T-helper 1 cell treated with Interleukin-12 subunit alpha and Interleukin-12 subunit beta and Interleukin-4 antibody, amounts not matched to agents 30 ng/mL and 1 ng/mL, for 36 hours (primary cell): ENCODE measurements around the gene SLC5A1. TPM values are rescaled to one million over a fixed set of nuclear protein-coding genes. Genes with fewer than 3 reads are reported as not detected.

Experiments
- intact Hi-C: fragments of 100-400 bp; cut with micrococcal nuclease; formaldehyde crosslinking; loops from one replicate; pipeline ENCODE4 v1.15.1; 2024
- total RNA-seq: library from RNA; stranded (reverse); gene quantifications from 2 replicates; pipeline ENCODE4 v1.2.3, GENCODE V29; 2022

The SLC5A1 gene
- total RNA-seq, 1 donor from 2014 or later, result not detected

DNA sequence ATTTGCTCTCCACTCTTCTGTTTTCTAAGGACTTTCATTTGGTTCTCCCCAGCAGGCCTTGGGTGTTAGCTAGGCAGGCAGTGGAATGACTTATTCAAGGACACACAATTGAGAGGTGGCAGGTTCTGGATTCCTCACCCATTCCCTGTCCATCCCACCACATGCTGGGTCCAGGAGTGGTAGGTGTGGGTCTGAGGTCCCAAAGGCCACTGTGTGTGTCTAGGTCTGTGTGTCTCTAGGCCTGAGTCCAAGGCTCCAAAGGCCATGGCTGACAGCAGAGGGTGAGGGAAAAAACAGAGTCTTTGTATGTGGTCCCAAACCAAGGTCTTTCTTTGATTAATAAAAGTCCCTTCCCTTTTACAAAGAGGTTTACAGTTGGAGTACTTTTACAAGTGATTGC, 40.8 kb downstream of the SLC5A1 start:
- intact Hi-C loops, result no loop called here

DNA sequence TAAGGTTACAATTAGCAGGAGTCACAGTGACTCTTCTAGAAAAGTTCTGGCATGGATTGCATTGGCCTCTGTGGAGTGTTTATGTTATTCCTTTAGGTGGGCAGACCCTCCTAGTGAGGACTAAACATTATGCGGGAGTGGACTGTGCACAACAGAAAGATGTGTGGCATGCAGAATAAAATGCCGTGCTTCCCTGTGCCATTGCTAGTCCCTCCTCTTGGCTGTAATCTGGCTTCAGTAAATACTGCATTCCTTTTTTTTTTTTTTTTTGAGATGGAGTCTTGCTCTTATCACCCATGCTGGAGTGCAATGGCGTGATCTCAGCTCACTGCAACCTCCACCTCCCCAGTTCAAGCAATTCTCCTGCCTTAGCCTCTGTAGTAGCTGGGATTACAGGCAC, 45.0 kb downstream of the SLC5A1 start:
- intact Hi-C loops, result no loop called here

DNA sequence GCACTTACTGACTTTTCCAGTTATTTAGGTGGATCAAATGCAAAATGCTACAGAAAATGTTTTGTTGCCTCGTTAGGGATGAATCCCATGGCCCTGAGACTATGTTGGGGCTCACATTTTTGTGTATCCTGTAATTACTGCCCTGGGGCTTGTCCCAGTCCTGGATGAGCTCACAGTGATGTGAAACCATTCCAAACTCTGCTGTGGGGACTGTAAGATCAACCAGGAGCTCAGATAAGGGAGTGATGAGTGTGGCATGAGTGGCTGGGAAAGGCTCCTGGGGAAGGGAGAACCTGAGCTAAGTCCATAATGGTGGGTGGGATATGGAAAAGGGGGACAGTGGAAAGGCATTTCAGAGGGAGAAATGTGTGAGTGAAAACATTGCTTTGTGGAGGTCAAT, 54.0 kb downstream of the SLC5A1 start:
- intact Hi-C loops, result no loop called here

DNA sequence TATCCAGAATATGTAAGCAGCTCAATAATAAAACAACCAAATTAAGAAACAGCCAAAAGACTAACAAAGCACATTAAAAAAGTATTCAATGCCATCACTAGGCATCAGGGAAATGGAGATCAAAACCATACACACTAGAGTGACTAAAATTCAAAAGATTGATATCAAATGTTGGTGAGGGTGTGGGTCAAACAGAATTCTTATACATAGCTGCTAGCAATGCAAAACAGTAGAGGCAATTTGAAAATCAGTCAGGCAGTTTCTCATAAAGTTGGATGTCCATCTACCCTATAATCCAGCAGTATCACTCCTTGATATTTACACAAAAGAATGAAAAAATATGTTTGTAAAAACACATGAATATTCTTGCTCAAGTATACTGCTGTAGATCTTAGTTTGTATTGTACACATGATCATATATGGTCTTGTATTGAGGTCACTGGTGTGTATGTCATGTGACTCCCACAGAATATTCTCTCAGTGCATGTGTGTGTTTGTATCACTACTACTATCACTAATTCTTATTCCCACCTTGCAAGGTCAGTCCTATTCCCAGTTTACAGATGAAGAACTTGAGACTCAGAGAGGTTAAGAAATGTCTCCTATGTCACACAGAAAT, 54.9 kb downstream of the SLC5A1 start:
- intact Hi-C loops, result no loop called here

DNA sequence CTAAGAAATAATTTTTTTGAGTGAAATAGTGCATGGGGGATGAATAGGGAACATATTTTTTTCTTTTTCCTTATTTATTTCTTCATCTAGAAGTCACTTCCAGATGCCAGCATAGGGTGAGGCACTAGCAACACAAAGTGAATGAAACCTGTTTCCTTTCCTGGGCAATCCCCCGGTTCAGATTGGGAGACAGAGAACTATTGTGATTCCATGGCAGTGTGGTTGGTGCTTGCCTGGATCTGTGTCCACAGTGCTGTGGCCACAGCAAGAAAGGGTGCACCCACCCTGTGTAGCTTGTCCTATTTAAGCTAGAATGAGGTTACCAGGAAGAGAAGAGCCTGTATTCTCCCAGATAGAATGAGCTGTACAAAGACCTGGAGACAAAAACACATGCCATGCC, 57.6 kb downstream of the SLC5A1 start:
- intact Hi-C loops, result loop anchor here (10.0 kb wide), 1 partner anchor 254 kb away; the partner anchor contains the start of gene RFPL3

DNA sequence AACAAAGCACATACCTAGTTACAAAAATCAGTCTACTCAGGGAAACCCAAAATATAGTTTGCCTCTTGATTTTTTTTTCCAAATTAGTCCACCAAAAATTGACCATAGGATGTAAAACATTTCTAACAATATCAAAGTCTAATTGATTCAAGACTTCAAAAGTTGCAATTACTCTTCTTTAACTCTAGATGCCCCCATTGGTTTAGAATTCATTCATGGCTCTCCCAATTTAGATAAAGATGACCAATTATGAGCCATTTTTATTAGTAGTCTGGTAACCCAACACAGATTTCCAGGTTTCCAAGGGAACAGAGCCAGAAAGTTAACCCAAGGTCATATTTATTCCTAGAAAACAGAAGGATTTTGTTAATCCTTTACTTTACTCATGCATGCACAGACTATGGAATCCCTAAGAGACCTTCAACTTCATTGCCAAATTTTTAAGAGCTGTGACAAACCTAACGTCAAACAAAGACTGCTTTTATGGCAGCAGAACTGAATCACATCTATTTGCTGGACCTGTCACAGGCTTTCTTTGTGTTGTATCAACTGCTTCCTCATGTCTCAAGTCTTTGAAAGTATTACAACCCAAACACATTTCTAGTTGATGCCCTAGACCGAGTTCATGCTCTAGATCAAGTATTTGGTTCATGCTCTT, 60.7 kb downstream of the SLC5A1 start:
- intact Hi-C loops, result loop anchor here (1.0 to 10.0 kb wide), 6 partner anchors 104 to 416 kb away; partner anchors contain the start of gene RFPL3

DNA sequence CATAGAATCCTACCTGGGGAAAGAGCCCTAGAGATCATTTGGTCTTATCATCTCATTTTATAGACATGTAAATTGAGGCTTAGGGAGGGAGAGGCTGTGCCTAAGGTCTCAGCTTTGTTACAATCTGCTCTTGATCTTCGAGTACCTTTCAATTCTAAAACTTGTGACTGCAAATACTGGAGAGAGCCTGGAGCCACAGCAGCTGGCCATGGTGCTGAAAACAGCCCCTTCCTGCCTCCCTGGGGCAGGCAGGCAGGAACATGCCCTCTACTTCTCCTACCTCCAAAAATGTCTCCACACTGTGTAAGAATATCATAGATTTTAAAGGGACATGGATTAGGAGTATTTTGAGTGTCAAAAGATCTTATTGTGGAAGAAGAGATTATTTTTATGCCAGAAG, 63.9 kb downstream of the SLC5A1 start:
- intact Hi-C loops, result loop anchor here (10.0 kb wide), 1 partner anchor 248 kb away; the partner anchor contains the start of gene RFPL3

DNA sequence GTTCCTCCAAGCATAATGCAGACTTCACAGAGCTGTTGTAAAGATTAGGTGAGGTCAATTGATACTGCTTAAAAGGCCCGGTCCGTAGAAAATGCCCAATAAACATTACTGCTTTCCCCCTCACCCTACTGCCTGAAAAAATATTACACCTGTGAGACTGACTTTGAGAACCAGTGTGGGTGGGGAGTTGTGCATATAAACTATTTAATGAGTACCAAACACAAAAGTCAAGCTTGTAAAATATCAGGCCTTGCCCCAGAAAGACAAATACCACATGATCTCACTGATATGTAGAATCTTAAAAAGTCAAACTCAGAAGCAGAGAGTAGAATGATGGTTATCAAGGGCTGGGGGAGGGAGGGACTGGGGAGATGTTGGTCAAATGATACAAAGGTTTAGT, 69.3 kb downstream of the SLC5A1 start:
- intact Hi-C loops, result no loop called here

DNA sequence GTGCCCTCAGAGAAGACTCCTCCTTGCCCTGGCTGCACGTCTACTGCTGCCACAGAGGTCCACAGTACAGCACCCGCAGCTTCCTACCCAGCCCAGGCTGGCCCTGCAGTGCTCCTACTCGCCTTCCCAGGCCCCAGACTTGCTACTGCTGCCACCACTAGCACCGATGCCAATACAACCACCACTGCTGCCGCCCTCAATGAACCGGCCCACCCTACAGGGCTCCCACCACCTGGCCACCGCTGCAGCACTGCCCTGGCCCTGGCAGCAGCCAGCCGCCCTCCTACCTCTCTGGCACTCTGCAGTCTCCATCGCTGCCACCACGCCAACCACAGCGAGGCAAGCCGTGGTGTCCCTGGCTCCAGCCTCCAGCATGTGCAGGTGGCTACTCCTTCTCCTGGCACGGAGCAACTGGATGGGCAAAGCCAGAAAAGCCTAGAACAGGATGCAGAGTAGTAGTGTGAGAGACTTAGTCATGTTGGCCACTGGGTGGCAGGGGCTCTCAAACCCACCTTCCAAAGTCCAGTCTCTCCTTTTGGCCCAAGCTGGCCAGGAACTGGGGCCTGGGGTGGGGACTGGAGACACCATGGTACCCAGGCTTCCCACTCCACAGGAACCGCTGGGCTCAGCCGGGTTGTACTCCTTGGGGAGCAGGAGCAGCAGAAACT, 76.6 kb downstream of the SLC5A1 start:
- intact Hi-C loops, result no loop called here

DNA sequence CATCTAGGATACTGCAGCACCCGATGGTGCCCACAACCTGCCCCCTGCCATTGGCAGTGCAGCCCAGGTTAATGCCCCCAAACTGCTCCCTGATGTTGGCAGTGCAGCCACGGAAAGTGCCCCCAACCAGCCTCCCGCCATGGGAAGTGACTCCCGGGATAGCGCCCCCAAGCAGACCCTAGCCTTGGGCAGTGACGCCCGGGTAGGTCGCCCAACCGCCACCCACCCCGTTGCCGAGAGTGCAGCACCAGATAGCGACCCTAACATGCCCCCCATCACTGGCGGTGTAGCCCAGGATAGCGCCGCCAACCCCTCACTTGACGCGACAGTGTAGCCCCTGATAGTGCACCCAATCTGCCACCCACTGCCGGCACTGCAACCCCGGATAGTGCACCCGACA, 77.5 kb downstream of the SLC5A1 start:
- intact Hi-C loops, result no loop called here

DNA sequence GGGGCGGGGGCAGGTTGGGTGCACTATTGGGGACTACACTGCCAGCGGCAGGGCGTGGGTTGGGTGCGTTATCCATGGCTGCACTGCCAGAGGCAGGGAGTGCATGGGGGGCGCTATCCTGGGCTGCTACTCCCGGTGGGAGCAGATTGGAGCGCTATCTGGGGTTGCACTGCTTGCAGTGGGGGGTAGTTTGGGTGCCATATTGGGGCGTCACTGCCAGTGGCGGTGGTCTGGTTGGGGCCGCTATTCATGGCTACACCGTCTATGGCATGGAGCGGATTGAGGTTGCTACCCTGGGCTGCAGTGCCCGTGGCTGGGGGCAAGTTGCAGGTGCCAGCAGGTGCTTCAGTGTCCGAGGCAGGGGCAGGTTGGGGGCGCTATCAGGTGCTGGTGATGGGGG, 79.8 kb downstream of the SLC5A1 start:
- intact Hi-C loops, result no loop called here

DNA sequence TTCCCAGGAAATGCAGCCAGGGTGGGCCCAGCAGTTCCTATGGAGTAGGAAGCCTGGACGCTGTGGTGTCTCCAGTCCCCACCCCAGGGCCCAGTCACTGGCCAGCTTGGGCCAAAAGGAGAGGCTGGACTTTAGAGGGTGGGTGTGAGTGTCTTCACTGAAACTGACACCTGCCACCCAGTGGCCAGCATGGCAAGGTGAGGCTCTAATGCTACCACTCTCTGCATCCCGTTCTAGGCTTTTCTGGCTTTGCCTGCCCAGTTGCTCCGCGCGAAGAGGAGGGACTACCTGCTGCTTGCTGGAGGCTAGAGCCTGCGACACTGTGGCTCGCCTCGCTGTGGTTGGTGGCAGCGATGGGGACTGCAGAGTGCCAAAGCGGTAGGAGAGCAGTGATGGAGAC, 80.6 kb downstream of the SLC5A1 start:
- intact Hi-C loops, result no loop called here

DNA sequence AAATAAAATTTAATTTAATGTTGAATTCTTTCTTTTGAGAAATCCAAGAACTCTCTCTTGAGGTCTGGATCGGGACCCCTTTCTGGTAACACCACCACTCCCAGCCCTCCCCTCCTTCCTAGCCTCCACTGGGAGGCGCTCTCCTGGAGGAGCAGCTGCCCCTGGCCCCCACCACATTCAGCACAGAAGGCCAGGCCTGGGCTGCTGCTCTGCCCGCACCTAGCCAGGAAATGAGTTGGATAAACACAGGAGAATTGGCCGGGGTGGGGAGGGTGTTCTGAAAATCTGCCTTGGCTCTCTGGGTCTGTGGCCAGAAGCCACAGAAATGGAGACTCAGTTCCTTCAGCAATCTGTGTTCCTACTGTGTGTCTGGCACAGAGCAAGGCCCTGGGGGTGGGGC, 84.8 kb downstream of the SLC5A1 start:
- intact Hi-C loops, result no loop called here

DNA sequence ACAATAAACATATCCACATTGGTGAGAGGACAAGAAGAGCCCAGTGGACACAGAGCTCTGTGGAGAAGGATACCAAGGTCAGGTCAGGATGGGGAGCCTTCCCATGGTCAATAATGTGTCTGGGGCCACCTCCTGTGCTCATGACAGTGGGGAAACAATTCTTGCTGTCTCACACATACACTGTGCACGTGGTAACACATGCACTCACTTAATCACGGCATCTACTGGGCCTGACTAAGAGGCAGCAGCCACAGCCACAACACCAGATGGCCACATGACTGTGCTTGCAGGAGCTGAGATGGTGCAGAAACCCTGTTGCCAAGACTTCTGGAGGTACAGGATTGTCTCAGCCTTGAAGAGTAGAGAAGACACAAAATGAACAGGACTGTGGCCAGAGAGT, 87.4 kb downstream of the SLC5A1 start:
- intact Hi-C loops, result no loop called here

DNA sequence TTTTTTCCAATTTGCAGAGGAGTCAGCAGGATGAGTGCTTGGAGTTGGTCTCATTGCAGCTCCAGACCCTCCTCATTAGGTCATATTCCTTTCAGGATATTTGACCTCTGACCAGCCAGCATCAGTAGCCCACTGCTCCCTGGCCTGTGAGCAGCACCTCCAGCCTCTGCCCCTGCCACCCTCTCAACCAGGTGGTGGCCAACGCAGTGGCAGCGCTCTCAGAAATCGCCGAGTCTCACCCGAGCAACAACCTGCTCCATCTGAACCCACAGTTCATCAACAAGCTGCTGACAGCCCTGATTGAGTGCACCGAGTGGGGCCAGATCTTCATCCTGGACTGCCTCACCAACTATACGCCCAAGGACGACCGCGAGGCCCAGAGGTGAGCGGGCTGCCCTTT, 89.1 kb downstream of the SLC5A1 start:
- intact Hi-C loops, result no loop called here

DNA sequence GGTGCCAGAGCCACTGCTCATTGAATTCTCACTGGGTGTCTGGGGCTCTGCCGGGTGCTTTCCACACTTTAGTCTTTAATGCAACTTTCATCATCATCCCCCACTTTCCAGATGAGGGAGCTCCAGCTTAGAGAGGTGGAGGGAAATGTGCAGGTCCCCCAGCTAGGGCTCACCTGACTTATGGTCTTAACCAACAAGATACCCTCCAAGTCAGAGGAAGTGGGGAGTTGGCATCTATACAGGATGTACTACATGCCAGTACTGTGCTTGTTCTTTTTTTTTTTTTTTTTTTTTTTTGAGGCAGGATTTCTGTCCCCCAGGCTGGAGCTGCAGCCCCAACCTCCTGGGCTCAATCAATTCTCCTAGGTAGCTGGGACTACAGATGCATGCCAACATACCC, 89.7 kb downstream of the SLC5A1 start:
- intact Hi-C loops, result no loop called here

DNA sequence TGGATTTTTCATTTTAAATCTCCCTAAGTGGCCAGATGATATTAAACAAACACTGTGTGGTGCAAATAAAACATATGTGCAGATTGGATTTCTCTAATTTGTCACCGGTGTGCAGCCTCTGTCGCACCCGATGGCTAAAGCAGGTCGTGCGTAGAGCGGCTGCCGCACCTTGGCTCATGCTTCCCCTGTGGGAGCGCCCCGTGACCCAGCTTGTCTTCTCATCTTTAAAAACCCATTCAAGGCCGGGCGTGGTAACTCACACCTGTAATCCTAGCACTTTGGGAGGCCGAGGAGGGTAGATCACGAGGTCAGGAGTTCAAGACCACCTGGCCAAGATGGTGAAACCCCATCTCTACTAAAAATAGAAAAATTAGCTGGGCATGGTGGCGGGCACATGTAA, 91.7 kb downstream of the SLC5A1 start:
- intact Hi-C loops, result loop anchor here (5.0 kb wide), 1 partner anchor 382 kb away; the partner anchor contains the start of genes DEPDC5 and PRR14L

DNA sequence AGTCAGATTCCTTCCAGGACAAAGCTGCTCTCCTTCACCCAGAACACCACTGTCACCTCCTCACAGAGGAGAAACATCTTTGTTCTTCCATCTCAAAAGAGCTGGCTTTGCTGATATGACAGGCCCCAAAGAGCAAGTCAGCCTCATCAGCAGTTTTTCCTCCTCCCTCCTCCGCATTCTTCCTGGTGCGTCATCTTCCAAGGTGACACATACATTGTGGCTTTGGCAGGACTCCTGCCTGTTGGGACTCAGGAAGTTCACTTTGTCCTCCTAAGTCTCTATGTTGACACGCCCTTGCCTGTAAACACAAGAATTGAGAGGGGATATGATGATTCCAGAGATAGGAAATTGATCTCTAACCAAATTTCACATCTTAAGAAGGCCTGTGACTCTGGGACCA, 92.9 kb downstream of the SLC5A1 start:
- intact Hi-C loops, result loop anchor here (5.0 kb wide), 1 partner anchor 384 kb away; the partner anchor contains the start of genes DEPDC5 and PRR14L

DNA sequence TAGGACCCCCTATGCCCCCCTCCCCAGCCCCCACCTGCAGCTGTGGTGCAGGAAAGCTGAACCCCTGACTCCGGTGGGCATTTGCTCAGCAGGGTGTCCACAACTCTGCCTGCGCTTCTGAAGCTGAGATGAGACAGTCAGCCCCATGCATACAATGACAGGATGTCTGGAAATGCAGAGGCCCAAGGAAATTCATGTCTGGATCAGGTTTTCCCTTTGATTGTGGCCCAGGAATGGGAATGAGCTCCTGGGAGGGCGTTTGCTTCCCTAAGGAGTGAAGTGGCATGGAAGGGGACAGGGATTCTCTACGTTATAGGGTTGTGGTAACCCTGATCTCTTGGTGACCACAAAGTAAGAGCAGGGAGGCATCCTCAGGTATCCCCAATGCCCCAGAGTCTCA, 93.8 kb downstream of the SLC5A1 start:
- intact Hi-C loops, result loop anchor here (5.0 kb wide), 1 partner anchor 385 kb away; the partner anchor contains the start of genes DEPDC5 and PRR14L

DNA sequence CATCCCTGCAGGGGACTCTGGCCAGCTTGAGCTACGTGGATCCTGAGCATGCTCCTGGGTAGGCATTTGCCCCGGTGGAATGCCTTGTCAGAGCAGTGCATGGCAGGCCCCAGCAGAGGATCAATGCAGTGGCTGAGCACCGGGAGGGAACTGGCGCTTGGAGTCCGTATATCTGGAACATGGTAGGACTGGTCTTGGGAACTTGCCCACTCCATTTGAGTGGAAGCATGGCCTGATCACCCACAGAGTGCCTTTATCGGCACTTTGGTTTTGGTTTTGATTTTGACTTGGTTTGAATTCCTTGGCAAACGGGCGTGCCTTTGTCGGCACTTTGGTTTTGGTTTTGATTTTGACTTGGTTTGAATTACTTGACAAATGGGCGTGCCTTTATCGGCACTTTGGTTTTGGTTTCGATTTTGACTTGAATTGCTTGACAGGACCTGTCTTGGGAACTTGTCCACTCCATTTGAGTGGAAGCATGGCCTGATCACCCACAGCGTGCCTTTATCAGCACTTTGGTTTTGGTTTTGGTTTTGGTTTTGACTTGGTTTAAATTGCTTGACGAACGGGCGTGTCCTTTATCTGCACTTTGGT, 94.8 kb downstream of the SLC5A1 start:
- intact Hi-C loops, result loop anchor here (1.0 to 5.0 kb wide), 6 partner anchors 69 to 739 kb away; partner anchors contain the start of genes DEPDC5, DRG1 and PRR14L

DNA sequence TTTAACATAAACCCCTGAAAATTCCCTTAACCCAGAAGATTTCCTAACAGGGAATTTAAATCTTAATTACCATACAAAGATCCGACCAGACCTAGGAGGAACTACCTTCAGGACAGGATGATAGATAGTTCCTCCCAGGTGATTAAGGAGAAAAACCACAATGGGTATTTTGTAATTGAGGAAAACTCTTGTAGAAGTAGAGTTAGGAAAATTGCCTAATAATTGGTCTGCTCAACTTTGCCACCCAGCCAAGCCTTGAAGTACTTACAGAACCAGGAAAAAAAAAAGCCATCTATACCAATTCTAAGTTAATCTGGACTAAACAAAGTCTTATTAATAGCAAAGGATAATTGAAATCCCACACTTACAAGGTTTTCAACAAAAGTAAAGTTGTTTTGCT, 95.5 kb downstream of the SLC5A1 start:
- intact Hi-C loops, result loop anchor here (1.0 to 5.0 kb wide), 6 partner anchors 69 to 739 kb away; partner anchors contain the start of genes DEPDC5, DRG1 and PRR14L

DNA sequence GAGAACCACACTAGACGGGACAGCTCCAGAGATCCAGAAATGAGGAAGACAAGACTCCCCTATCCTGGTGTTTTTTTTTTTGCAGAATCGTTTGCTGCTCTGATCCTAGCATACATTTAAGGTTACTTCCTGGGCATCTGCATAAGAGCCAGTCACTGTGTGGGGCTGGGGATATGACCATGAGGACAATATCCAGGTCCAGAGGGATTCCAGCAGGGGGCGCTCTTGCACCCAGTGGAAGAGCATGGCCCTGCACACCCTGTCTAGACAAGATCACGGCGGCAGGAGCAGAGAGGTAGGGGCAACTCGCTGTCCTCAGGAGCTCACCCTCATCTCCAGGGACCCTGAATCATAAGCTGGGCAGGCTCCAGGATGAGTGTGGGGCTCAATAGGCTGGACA, 97.6 kb downstream of the SLC5A1 start:
- intact Hi-C loops, result loop anchor here (5.0 to 10.0 kb wide), 2 partner anchors 272 to 646 kb away; partner anchors contain the start of genes RTCB and SFI1
